ENCODE results near the gene PIK3R6.
"Not testable (repeated sequence)": the region's sequence is repeated elsewhere in the genome, so short reads cannot be mapped to it uniquely, and the experiment has no call there.

Gene PIK3R6

DNA sequence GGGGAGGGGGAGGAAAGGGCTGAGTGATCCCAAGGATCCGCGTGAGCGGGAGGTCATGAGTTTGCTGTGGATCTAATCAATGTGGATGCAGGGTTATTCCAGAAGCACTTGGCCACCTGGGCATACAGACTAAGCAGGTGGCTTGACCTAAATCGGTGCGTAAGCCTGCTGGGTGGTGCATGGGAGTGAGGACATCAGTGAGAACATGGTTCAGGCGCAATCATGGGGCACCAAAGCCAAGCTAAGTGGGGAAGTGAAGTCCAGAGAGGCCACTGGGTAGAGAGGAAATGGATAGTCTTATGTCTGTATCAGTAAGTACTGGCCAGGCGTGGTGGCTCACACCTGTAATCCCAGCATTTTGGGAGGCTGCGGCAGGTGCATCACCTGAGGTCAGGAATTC lies 49.4 kb downstream of the PIK3R6 start:
- no peak for DNase-seq (ENCODE audit: low read depth)

DNA sequence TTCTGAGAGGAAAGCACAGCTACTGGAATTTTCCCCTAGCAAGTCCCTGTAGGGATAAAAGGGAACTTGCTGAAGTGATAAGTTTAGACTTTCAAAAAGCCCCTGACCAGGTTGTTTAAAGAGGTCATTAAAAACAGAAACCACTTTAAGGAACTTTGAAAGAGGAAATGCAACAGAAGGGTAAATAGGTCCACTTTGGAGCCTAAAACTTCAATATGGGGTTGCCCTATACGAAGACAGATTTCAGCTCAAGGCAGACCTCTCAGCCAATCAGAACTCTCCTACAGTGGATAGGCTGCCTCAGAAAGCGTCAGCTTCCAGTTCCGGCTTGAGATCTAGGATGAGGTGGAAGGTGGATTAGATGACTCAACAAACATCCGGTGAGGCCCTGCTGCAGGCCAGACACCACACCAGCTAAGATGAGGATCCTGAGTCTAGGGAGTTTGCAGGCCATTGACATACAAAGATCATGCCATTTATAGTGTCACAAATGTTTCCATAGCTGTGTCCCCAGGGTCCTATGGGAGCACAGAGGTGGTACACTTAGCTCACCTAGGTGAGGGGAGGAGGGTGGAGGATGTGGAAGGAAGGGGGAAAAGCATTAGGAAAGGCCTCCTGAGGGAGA lies 60.4 kb downstream of the PIK3R6 start:
- no peak for DNase-seq (ENCODE audit: low read depth)
- TF ChIP-seq, protein P1, sequence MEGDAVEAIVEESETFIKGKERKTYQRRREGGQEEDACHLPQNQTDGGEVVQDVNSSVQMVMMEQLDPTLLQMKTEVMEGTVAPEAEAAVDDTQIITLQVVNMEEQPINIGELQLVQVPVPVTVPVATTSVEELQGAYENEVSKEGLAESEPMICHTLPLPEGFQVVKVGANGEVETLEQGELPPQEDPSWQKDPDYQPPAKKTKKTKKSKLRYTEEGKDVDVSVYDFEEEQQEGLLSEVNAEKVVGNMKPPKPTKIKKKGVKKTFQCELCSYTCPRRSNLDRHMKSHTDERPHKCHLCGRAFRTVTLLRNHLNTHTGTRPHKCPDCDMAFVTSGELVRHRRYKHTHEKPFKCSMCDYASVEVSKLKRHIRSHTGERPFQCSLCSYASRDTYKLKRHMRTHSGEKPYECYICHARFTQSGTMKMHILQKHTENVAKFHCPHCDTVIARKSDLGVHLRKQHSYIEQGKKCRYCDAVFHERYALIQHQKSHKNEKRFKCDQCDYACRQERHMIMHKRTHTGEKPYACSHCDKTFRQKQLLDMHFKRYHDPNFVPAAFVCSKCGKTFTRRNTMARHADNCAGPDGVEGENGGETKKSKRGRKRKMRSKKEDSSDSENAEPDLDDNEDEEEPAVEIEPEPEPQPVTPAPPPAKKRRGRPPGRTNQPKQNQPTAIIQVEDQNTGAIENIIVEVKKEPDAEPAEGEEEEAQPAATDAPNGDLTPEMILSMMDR (conservative IDR thresholded peaks at IDR 0.05; ENCODE audit: low read depth, low read length), result no peak

More for the DNA sequence above, 49.4 kb downstream of the PIK3R6 start:
- TF ChIP-seq, protein P1 (conservative IDR thresholded peaks at IDR 0.05; ENCODE audit: low read depth, low read length), result no peak
- no peak overlapping the region for H3K4me3 ChIP-seq (ENCODE audit: low read length)

DNA sequence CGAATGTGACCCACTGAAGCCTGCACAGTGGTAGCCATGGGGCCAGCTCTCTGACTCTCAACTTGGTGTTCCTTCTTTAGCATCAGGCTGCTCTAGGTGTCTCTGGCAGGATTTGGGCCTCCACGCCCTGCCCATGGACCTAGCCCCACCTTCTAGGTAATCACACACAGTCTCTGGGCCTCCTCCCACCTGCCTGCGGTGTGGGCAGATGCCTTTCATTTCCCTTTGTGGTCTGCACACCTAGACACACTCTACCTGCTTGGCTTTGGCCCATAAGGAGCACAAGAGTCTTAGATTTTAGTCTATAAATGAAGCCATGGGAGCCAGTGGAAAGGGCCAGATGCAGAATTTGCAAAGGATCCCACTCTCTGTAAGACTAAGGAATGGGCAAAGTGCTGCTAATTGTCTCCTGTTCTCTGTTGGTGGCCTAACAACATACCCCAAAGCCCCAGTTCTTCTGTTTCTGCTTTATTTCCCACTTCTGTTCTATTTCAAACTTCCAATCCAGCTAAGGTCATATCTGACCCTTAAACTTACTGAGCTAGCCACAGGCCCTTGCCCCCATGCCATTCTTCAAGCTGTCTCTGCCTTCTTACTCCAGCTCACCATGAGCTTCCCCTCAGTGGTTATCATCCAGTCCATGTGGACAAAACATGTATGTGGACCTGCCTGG lies 61.1 kb downstream of the PIK3R6 start:
- TF ChIP-seq, protein P1 (conservative IDR thresholded peaks at IDR 0.05; ENCODE audit: low read depth, low read length), result no peak
- no peak for DNase-seq (ENCODE audit: low read depth)
- H3K4me3 ChIP-seq (ENCODE audit: low read length), result no peak overlapping the region

More for the DNA sequence above, 60.4 kb downstream of the PIK3R6 start:
- no peak overlapping the region for H3K4me3 ChIP-seq (ENCODE audit: low read length)

DNA sequence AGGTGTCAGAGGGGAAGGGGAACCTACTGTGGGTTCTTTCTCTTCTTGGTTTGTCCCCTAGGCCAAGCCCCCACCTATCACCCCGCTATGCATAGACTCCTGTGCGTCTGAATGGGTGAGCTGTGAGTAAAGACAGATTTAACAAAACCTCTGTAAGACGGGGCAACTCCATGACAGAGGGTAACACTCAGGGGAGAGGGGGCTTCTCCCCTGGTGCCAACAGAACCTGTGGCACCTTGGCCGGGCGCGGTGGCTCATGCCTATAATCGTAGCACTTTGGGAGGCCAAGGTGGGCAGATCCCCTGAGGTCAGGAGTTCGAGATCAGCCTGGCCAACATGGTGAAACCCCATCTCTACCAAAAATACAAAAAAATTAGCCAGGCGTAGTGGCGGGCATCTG lies 62.1 kb downstream of the PIK3R6 start:
- H3K4me3 ChIP-seq (ENCODE audit: low read length); DNase-seq (ENCODE audit: low read depth): not testable (repeated sequence)

DNA sequence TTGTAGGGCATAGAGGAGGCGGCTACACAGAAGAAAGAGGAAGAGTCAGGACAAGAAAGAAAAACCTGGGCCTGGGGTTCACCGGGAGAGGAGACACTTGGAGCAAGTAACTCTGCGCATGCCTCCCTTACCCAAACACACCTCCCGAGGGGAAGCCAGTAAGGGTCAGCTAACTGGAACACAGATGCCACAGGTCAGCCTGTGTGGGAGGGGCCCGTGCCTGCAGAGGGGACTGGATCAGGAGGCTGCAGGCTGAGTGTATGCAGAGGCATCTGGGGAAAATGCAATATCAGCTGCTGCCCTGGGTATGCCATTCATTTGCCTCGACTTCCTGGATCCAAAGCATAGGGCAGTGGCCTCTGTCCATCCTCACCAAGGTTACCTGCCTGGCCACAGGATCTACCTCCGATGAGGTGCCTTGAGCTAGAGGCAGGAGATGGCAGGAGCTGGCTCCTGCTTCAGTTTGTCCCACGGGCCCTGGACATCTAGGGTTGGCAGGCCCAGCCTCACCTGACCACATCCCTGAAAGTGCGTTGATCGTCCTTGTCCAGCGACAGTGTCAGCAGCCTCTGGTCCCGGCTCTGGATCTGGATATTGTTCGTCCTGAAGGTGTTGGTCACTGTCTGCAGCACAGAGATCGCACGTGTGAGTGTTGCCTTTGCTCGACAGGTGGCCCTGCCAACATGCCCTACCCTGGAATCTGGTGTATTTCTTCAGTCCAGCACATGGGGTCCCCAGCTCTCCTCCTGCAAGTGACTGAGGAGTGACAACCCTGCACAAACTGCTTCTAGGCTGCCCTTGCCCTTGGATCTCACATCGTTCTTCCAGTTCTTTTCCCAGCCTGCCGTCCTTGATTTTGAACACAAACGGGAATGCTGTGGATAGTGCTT lies 63.7 kb downstream of the PIK3R6 start:
- no peak for DNase-seq (ENCODE audit: low read depth)
- TF ChIP-seq, protein P1 (conservative IDR thresholded peaks at IDR 0.05; ENCODE audit: low read depth, low read length), result no peak

DNA sequence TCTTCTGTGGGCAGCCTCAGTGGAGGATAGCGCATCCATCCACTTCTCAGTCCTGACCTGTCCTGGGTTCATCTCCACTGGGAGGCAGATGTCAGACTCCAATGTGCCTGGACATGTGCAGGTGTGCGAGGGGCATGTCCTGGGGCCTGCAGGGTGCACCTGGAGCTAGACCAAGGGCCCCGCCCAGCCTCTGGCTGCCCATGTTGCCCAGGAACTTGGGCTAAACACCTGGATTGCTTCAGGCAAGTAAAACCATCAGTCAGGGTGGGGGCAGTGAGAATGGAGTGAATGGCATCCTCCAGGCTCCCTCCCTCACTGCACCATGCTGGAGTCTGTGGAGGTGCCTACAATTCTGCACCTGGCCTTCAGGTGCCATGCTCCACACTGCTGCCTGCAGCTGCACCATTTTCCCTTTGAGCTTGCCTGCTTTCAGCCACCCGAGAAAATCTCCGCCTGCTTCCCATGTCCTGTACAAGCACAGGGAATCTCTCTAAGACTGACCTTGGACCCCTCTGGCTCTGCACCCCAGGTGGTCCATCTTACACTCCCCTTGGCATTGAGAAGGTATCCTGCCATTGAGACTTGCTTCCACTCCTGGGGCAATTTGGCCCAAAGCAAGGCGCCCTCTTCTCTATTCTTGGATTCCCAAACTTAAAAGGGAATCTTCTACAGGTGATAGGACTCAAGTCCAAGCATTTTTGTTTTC lies 66.2 kb downstream of the PIK3R6 start:
- TF ChIP-seq, protein P1 (conservative IDR thresholded peaks at IDR 0.05; ENCODE audit: low read depth, low read length), result no peak
- no peak for DNase-seq (ENCODE audit: low read depth)
- no peak overlapping the region for H3K4me3 ChIP-seq (ENCODE audit: low read length)

More for the DNA sequence above, 63.7 kb downstream of the PIK3R6 start:
- H3K4me3 ChIP-seq (ENCODE audit: low read length), result no peak overlapping the region

DNA sequence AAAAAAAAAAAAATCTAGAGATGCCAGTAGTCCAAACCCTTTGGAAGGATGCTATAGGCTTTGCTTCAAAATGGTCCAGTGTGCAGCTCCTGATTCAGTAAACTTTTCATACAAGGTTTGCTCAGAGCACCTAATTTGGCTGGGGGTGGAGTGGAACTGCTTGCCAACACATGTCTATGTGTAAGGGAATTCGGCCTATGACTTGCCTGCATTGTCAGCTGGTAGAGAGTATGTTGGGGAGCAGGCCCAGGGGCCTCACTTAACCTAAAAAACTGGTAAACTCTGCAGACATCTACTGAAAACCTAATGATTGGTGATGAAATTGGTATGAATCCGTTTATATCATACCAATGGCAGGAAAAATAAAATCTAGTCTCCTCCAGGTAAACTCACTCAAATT lies 66.8 kb downstream of the PIK3R6 start:
- H3K4me3 ChIP-seq (ENCODE audit: low read length), result no peak overlapping the region
- TF ChIP-seq, protein P1 (conservative IDR thresholded peaks at IDR 0.05; ENCODE audit: low read depth, low read length), result no peak
- DNase-seq (ENCODE audit: low read depth), result no peak
